GM21390 (cell line): ENCODE results near the gene AP2B1.
"Not testable (repeated sequence)": the region's sequence is repeated elsewhere in the genome, so short reads cannot be mapped to it uniquely, and the experiment has no call there.

ENCODE experiments used
- ATAC-seq: cut with Tn5 transposase; IDR thresholded peaks from one replicate; pipeline ENCODE4 v1.9.1; 2021; ENCODE audit not compliant: unreplicated experiment

AP2B1 gene

GRCh38 chr17:35694906-35695305 is 107.8 kb downstream of the AP2B1 start:
- no peak for ATAC-seq

DNA sequence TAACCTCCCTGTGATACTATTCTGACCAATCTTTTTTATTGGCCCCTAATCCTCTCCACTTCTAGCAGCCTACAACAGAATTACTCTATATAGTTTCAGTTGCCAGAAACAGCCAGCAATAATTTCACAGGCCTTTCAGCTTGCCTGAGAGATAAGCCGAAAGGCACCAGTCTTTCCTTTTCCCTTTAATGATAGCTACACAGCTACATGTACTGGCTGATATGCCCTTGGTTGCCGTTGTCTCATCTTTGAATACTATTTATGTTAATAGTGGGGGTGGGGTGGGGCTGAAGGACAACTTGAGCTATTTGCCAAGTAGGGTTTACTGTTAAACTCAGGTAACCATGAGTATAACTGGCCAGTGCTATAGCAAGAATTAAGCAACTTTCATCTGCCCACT is 108.5 kb downstream of the AP2B1 start:
- no peak for ATAC-seq

DNA sequence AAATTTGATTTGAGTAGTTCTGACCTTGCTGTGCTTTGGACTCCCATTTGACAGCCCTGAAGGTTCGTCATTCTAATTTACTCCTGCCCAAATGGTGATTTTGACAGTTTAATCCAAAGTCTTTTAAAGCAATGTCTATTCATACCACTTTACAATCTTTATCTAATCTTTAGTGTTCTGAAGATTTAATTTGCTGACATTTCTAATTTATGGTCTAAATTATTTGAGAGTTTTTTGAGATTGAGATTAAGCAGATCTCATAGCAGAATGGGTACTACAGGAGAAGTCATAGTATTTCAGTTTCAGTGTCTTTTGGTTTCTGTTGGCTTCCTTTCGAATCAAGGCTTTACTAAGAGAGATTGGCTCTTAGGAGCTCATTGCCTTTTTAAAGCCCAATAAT is 111.7 kb downstream of the AP2B1 start:
- ATAC-seq = no peak

GRCh38 chr17:35700150-35700549 is 113.0 kb downstream of the AP2B1 start:
- no peak for ATAC-seq

- ATAC-seq = no peak
Measured at GRCh38 chr17:35701491-35701890, 114.4 kb downstream of the AP2B1 start.

DNA sequence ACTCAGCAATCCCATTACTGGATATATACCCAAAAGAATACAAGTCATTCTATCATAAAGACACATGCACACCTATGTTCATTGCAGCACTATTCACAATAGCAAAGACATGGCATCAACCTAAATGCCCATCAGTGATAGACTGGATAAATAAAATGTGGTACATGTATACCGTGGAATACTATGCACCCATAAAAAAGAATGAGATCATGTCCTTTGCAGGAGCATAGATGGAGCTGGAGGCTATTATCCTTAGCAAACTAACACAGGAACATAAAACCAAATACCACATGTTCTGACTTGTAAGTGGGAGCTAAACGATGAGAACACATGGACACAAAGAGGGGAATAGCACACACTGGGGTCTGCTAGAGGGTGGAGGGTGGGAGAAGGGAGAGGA is 116.2 kb downstream of the AP2B1 start:
- not testable (repeated sequence) for ATAC-seq

DNA sequence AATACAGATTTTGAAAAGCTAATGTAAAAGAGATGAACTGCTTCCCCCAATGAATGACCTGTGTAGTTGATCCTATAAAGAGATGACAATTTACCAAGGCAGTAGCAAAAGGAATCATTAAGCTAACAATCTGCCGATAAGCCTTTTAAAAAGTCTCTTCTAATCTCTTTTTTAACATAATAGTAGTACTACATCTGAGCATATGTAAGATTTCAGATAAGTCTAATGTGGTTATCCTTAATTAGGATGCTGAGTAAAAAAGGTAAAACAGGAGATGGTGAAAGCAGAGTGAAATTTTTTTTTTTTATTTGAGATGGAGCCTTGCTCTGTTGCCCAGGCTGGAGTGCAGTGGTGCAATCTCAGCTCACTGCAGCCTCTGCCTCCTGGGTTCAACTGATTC is 118.1 kb downstream of the AP2B1 start:
- no peak for ATAC-seq

GRCh38 chr17:35705705-35706104 is 118.6 kb downstream of the AP2B1 start:
- no peak for ATAC-seq

DNA sequence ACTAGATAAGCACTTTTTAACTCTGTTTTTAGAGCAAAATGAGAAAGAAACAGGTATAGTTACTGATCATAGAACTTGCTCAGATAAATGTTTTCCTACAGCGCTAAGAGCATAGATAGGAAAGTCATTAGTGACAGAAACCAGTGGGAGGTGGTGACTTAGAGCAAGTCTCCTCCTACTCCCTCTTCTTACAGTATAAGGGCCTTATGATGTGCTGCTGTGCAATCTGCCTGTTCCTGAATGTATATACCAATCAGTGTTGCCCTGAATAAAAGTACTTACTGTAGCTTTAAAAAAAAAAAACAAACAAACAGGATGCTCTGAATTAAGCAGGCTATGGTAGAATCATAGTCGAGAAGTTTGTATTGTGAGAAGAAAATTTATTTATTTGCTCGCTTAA is 121.0 kb downstream of the AP2B1 start:
- no peak for ATAC-seq

DNA sequence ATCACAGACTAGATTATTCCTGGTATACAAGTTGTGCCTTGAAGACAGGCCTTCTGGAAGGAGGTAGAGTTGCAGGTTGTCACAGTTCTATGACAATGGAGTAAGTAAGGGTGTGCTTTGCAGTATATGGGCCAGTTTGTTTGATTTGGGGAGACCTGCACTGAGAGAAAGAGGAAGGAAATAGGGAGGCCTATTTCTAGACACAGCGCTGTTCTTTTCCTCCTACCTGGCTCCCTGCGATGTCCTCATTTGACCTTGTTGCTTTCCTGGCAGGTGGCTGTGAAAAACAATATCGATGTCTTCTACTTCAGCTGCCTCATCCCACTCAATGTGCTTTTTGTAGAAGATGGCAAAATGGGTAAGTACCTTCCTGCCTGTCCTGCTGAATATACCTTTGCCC is 121.8 kb downstream of the AP2B1 start:
- no peak for ATAC-seq

DNA sequence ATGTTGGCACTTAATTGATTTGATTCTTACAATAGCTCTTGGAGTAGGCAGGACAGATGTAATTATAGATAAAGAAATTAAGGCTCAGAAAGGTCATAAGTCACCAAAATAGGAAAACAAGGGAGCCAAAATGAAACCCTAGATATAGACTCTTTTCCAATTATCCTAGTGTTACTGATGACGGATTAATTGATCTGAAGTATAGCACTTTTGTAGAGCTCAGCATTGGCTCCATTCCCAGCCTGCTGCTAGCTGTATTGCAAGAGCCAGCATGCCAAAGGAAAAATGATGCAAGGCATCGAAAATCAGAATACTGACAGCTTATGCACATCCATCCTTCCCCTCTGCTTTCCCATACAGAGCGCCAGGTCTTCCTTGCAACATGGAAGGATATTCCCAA is 122.8 kb downstream of the AP2B1 start:
- ATAC-seq = no peak

DNA sequence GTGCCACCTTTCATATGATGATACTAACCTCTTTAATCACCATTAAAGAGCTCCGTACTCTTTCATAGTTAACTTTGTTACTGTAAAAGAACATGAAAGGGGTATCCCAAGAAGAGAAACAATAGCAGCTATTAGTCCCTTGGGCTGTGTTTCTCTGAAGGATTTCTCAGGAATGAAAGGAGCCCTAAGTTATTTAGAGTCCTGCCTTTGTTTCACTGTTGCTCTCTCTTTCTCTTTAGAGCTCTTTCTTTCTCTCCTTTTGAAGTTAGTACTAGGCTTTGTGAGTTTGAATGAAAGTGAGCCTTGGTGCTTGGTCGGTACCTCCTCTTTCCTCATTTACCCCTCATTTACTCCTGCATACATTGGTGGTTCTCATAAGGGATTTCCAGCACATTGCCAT is 123.8 kb downstream of the AP2B1 start:
- no peak for ATAC-seq

DNA sequence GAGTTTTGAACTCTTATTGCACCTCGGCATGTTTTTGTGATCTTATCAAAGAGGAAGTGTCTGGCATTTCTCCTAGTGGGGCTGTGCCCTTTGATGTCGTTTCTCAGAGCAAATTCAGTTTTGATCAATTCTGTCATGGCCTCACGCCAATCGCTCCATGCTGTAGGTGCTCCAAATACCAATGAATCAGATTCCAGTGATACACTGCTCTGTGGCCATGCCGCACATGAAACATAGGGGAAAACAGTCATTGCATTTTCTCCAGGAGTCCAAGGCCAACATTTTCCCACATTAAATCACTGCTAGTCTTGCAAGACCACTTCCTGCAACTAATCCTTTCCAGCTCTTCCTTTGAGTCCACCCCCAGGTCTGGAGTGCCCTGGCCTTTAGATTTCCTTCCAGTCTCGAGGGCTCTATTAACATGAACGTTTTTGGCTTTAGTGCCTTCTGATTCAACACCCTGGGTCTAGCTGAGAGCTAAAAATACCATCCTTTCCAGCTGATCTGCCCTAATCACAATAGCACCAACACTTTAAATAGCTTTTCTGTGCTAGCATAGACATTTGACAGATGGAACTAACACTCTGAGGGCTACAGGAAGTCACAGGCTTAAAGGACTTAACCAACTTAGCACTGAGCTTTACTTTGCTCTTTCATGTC is 126.1 kb downstream of the AP2B1 start:
- ATAC-seq = no peak

- no peak for ATAC-seq
Measured at GRCh38 chr17:35714988-35715387, 127.9 kb downstream of the AP2B1 start.

- ATAC-seq = no peak
Measured at GRCh38 chr17:35715416-35715815, 128.3 kb downstream of the AP2B1 start.

GRCh38 chr17:35716173-35716572 is 129.1 kb downstream of the AP2B1 start:
- no peak for ATAC-seq

GRCh38 chr17:35716897-35717465 is 129.9 kb downstream of the AP2B1 start:
- ATAC-seq = no peak

DNA sequence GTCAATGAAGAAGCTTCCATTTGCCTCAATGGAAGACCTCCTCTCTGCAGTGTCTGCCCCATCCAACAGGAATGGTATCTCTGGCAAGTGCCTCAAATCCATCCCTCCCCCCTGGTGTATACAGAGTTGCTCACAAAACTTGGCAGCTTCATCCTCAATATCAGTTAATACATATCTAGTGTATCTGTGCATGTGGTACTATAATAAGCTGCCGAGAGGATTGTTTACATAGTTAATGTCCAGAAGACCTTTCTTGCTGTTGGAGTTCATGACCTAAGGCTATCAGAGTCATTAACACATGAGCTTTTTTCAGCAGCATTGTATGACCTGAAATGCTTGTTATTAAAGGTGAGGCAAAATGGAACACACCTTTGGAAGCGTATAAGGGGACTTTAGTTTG is 130.4 kb downstream of the AP2B1 start:
- no peak for ATAC-seq

- no peak for ATAC-seq
Measured at GRCh38 chr17:35723735-35724134, 136.6 kb downstream of the AP2B1 start.

- ATAC-seq = no peak
Measured at GRCh38 chr17:35725058-35725457, 137.9 kb downstream of the AP2B1 start.

GRCh38 chr17:35725802-35726126 is 138.6 kb downstream of the AP2B1 start:
- ATAC-seq = no peak

DNA sequence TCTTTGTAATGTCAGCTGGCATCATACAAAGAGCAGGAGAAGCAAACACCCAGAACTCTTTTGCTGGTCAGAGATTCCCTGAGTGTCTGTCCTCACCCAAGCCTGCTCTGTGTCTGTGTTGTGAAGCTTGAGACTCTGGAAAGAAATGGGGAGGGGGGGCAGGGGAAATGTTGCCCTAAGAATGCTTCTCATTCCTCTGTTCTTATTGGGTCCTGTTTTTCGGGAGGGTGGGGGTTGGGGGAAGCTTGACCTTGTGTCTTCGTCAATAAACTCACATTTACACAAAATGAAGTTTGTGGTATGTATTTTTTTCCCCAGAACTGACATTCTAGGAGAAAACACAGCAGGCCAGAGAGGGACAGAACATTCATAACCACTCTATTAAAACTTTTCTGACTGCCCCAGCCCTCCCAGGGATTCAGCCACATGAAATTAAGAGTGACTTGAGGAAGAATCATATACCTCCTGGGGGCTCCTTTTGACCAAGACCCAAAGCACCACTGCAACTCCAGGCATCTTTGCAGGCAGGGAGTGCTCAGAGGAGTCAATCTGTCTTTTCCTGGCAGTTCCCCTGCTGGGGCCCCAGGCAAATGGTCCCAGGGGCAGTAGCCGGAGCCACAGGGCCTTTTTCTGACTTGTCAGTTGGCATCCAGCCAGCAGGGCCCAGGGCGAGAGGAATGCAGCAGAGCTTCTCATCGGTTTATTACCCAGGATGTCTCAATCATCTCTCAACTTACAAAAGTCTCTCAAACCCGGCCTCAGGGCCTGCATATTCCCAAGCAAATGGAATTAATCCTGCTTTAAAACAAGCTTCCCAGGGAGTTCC is 139.2 kb downstream of the AP2B1 start:
- no peak for ATAC-seq
